Brain pericyte (primary cell): ENCODE measurements around the gene MAP3K10.
"Not testable (repeated sequence)": the region's sequence is repeated elsewhere in the genome, so short reads cannot be mapped to it uniquely, and the experiment has no call there.

Experiments
- DNase-seq: peaks from one replicate; pipeline ENCODE4 v3.0.0-alpha.2; 2012; ENCODE audit warnings: low read depth, low spot score

MAP3K10 gene

GRCh38 chr19:40171293-40171692 is 19.9 kb upstream of the MAP3K10 start:
- not testable (repeated sequence) for DNase-seq

GRCh38 chr19:40174092-40174491 is 17.1 kb upstream of the MAP3K10 start:
- DNase-seq, result no peak

- DNase-seq, result no peak
Observed at GRCh38 chr19:40175820-40176219, 15.4 kb upstream of the MAP3K10 start.

DNA sequence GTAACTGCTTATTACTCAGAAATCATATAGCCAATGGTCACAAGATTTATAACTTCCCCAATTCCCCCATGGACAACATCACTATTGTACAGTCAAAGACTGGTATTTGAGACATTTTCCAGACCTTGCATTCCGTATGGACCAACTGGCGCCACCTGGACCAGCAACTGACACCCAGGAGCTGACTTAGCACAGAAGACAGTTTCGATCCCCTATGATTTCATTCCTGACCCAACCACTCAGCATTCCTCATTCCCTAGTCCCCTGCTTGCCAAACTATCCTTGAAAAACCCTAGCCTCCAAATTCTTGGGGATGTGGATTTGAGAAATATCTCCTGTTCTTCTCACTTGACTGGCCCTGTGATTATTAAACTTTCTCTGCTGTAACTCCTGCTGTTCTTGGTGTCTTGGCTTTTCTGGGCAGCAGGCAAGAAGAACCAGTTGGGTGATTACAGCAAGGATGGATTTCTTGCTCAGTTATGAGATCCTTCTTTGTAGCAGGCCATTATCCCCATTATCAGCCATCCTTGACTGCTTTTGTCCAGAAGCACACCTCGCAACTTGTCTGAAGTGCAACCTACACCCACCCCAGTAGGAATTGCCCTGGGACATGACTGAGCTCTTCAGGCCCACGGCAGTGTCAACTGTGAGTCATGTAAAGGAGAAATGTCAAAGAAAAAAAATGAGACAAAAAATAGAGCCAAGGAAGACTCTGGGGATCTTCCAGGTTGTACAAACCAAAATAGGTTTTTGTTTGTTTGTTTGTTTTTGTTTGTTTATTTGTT is 13.7 kb upstream of the MAP3K10 start:
- DNase-seq, result no peak

- DNase-seq, result no peak
Observed at GRCh38 chr19:40178756-40179155, 12.5 kb upstream of the MAP3K10 start.

DNA sequence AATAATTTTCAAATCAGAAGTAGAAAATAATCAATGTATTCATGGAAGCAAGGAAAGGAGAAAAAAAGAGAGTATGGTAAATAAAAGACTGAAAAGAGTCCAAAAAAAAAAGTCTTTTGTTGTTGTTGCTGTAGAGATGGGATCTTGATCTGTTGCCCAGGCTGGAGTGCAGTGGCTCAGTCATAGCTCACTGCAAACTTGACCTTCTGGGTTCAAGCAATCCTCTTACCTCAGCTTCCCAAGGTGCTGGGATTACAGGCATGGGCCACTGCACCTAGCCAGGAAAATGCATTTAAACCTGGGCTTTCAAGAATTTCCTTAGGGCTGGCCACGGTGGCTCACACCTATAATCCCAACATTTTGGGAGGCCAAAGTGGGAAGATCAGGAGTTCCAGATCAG is 7.0 kb upstream of the MAP3K10 start:
- no peak for DNase-seq

- DNase-seq, result no peak
Observed at GRCh38 chr19:40191836-40192646, 815 bp downstream of the MAP3K10 start.

- no peak for DNase-seq
Observed at GRCh38 chr19:40192758-40193586, 1.7 kb downstream of the MAP3K10 start.

DNA sequence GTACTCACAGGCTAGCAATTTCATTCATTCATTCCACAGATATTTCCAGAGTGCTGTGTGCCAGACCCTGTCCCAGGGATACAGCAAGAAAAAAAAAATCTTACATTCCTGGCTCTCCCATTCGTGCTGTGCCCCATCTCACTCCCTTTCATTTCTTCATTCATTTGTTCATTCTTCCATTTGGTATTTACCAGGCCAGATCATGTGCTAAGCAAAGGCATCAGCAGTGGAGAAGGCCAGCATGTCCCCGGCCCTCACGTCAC is 2.3 kb downstream of the MAP3K10 start:
- no peak for DNase-seq

DNA sequence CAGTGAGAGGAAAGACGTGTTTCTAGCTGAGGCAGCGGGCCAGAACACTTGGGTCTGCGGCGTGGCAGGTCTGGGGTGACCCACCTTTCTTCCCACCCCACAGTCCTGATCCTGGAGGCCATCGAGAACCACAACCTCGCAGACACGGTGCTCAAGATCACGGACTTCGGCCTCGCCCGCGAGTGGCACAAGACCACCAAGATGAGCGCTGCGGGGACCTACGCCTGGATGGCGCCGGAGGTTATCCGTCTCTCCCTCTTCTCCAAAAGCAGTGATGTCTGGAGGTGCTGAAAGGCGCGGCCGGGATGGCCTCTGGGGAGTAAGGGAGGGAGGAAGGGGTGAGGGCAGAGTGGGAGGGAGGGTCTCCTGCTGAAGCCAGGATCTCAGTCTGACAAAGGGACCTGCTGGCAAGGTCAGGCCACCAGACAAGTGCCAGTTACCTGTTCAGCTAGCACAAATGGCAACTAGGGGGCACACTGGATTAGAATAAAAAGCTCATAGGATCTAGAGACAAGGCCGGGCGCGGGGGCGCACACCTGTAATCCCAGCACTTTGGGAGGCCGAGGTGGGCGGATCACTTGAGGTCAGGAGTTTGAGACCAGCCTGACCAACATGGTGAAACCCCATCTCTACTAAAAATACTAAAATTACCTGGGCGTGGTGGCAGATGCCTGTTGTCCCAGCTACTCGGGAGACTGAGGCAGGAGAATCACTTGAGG is 7.2 kb downstream of the MAP3K10 start:
- DNase-seq, result no peak

- DNase-seq, result no peak
Observed at GRCh38 chr19:40200341-40201099, 9.3 kb downstream of the MAP3K10 start.

GRCh38 chr19:40204381-40204780 is 13.2 kb downstream of the MAP3K10 start:
- no peak for DNase-seq

DNA sequence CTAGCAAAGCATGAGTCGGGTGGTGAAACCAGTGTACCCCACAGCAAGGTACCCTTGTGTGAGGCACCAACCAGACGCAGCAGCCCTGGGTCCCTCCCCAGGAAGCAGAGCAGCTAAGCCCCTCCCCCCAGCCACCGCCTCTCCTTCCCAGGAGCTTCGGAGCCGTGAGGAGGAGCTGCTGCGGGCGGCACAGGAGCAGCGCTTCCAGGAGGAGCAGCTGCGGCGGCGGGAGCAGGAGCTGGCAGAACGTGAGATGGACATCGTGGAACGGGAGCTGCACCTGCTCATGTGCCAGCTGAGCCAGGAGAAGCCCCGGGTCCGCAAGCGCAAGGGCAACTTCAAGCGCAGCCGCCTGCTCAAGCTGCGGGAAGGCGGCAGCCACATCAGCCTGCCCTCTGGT is 14.5 kb downstream of the MAP3K10 start:
- DNase-seq, result no peak

- no peak for DNase-seq
Observed at GRCh38 chr19:40208602-40209001, 17.4 kb downstream of the MAP3K10 start.

DNA sequence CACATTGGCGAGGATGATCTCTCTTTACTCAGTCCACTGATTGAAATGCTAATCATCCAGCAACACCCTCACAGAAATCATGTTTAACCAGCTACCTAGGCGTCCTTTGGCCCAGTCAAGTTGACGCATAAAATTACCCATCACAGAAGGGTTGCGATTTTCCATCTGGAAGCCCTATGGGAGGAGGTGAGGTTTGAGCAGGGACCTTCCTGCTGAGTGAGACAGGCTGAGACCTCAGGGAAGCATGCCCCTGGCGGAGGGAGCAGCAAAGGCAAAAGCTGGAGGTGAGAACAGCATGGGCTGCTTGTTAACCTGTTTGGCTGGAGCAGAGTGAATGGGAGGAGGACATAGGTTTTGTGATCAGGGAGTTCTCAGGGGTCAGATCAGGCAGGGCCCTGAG is 19.7 kb downstream of the MAP3K10 start:
- DNase-seq, result no peak

GRCh38 chr19:40213251-40213829 is 22.1 kb downstream of the MAP3K10 start:
- DNase-seq, result no peak

GRCh38 chr19:40213882-40214570 is 22.8 kb downstream of the MAP3K10 start:
- no peak for DNase-seq

DNA sequence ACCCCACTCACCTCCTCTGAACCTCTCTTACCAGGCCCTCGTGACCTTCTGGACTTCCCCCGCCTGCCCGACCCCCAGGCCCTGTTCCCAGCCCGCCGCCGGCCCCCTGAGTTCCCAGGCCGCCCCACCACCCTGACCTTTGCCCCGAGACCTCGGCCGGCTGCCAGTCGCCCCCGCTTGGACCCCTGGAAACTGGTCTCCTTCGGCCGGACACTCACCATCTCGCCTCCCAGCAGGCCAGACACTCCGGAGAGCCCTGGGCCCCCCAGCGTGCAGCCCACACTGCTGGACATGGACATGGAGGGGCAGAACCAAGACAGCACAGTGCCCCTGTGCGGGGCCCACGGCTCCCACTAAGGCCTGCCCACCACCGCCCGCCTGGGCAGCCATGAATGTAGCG is 23.7 kb downstream of the MAP3K10 start:
- no peak for DNase-seq

DNA sequence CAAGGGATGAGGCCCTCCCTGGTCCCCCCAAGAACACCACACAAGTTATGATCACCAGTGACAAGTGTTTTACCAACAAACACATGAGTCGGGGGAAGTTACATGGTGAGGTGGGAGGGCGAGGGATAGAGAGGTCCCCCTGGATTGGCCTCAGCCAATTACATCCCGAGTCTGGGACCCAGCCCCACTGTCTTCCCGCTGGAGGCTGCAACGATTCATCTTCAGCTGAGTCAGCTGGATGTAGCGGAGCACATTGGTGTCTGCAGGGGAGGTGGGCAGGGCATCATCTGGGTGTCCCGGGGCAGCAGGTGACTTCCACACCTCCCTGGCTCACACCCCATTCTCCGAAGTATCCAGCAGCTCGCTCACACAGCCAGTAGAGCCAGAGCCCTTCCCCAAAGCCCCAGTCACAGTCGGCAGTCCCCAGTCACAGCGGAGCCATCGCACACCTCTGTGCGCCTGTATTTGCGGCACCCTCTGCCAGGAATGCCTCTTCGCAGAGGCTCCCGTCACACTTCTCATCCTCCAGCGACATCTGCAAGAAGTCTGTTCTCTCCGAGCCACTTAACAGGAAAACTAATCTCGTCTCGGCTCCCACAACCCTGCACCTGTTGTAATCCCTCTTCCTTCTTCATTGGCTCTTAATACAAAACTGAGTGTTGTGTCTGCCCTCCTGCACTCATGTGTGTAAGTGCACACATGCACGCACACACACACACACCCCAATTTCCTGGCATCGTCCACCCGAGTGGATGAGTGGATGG is 25.0 kb downstream of the MAP3K10 start:
- DNase-seq, result no peak

DNA sequence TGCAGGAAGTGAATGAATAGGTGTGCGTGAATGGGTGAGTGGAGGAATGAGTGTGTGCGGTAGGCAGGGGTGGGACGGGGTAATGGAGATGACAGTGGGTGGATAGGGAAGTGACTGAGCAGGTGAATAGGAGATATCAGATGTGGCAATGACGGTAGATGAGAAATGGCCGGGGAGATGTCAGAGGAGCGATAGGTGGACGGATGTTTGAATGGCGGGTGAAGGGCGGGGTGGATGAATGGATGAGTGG is 25.5 kb downstream of the MAP3K10 start:
- no peak for DNase-seq
